Heart left ventricle (tissue), 13 donors: Measurements from ENCODE around the gene PCLO.

ENCODE experiments used
- POLR2A ChIP-seq, 2 donors: fragments of 450-650 bp; IDR thresholded peaks; one replicate each; pipeline ENCODE4 v1.6.1; 2017; ENCODE audit warnings: antibody characterized with exemption in 2 of 2, mild to moderate bottlenecking in 2 of 2, moderate library complexity in 2 of 2
- TF ChIP-seq, protein P1 (sequence below), 12 donors: fragments of 200-600 bp; sonication (generic) in 4 of 12; IDR thresholded peaks; one replicate each; pipeline versions ENCODE4 v1.5.0 to v1.8.0; 2018 to 2022; ENCODE audit warnings: antibody characterized with exemption in 12 of 12, mild to moderate bottlenecking in 5 of 12
- donor health status: ischemic (EF 13 %, LVEDD 7.1; RV severe dilation, severe dysfunction).
- donor health status: DM: no; HTN: yes; CAD: no.
- donor health status: DM: no; HTN: no; CAD: no.
- donor health status: ischemic (EF 25% LVEDD 6.9; RV normal size, moderate dysfunction).
- donor health status: ischemic (EF 25% LVEDD 5.7; RV mildly dilated, moderate dysfunction).
- donor health status: ischemic (EF 35%, LVEDD 5.7; RV mildly dilated, moderate dysfunction).
- donor health status: nonischemic (EF 11% LVEDD 7.7; RV severe dilation, severe dysfunction).
- donor health status: DM: yes; HTN: yes; CAD: no.
- donor health status: PGD.
- donor health status: ischemic (EF 29% LVEDD 5.4; RV normal size, mild dysfunction).
- donor health status: nonischemic (EF 23%, LVEDD 6.1; RV moderate dilation, normal function).

DNA sequence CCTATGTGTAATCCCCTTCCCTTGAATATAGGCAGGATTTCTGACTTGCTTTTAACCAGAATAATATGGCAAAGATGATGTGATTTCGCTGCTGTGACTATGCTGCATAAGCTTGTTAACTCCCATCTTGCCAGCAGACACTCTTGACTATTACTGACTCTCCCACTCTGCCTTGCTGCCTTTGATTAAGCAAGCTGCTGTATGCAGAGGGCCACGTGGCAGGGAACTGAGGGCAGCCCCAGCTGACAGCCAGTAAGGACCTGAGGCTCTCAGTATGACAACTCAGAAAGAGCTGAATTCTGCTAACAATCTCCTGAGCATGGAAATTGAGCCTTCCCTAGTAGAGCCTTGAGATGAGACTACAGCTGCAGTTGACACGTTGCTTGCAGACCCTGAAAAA lies 439.7 kb downstream of the PCLO start:
- TF ChIP-seq, protein P1, sequence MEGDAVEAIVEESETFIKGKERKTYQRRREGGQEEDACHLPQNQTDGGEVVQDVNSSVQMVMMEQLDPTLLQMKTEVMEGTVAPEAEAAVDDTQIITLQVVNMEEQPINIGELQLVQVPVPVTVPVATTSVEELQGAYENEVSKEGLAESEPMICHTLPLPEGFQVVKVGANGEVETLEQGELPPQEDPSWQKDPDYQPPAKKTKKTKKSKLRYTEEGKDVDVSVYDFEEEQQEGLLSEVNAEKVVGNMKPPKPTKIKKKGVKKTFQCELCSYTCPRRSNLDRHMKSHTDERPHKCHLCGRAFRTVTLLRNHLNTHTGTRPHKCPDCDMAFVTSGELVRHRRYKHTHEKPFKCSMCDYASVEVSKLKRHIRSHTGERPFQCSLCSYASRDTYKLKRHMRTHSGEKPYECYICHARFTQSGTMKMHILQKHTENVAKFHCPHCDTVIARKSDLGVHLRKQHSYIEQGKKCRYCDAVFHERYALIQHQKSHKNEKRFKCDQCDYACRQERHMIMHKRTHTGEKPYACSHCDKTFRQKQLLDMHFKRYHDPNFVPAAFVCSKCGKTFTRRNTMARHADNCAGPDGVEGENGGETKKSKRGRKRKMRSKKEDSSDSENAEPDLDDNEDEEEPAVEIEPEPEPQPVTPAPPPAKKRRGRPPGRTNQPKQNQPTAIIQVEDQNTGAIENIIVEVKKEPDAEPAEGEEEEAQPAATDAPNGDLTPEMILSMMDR (IDR thresholded peaks at IDR 0.05), result no peak
- TF ChIP-seq POLR2A (IDR thresholded peaks at IDR 0.05), result no peak
